CD4-positive, alpha-beta T cell treated with Interferon gamma for 1 hour (primary cell): ENCODE measurements around the gene TCN1.
"Not testable (repeated sequence)": the region's sequence is repeated elsewhere in the genome, so short reads cannot be mapped to it uniquely, and the experiment has no call there.

Experiments
- DNase-seq: peaks from one replicate; pipeline ENCODE4 v3.0.0-alpha.2; 2020

Gene TCN1, protein sequence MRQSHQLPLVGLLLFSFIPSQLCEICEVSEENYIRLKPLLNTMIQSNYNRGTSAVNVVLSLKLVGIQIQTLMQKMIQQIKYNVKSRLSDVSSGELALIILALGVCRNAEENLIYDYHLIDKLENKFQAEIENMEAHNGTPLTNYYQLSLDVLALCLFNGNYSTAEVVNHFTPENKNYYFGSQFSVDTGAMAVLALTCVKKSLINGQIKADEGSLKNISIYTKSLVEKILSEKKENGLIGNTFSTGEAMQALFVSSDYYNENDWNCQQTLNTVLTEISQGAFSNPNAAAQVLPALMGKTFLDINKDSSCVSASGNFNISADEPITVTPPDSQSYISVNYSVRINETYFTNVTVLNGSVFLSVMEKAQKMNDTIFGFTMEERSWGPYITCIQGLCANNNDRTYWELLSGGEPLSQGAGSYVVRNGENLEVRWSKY

DNA sequence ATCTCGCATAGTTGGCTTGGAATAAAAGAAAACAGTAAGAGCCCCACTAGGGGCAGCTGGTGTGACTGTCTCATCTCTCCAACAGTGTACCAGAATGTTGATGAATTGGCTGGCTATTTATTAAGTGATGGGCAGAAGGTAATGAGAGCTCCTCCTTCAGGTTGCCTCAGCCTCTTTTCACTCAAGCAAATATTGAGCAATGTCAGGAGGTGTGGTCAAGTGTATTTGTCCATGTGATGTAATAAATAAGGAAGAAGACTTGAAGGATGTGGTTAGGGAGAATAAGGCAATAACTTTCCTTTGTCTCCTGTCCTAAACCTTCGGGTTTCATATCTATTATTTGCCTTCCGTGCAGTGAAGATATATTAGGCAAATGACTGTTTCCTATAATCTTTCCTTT lies at the start of gene TCN1:
TCN1 (minus strand) TSS at position 91 of the 400 bp plus-strand sequence; CDS start at position 74, 17 bp downstream.
- DNase-seq, result no peak

DNA sequence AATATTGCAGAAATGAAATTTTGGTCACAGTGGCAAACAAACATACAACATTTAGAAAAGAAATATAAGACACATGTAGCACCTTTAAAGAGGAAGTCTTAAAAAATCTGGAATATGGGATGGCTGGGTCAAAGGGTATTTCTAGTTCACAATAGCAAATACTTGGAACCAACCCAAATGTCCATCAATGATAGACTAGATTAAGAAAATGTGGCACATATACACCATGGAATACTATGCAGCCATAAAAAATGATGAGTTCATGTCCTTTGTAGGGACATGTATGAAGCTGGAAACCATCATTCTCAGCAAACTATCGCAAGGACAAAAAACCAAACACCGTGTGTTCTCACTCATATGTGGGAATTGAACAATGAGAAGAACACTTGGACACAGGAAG lies 37.3 kb upstream of the TCN1 start:
- not testable (repeated sequence) for DNase-seq

DNA sequence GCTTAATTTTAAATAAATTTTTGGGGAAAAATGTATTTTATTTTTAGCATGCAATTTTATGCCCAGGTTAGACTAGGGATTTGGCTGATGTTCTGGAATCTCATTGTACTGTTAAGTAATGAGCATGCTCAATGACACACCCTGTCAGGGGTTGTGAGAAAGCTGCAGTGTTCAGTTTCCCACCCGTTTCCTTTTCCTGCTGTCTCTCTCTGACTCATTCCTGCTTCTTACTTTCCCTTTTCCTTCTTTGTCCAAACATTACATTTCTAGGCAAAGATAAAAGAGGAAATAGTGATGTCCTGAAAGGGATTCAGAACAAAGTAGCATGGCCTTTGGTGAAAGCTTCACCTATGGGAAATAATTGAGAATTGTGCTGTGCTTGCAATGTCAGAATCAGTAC lies 35.0 kb upstream of the TCN1 start:
- DNase-seq, result no peak

DNA sequence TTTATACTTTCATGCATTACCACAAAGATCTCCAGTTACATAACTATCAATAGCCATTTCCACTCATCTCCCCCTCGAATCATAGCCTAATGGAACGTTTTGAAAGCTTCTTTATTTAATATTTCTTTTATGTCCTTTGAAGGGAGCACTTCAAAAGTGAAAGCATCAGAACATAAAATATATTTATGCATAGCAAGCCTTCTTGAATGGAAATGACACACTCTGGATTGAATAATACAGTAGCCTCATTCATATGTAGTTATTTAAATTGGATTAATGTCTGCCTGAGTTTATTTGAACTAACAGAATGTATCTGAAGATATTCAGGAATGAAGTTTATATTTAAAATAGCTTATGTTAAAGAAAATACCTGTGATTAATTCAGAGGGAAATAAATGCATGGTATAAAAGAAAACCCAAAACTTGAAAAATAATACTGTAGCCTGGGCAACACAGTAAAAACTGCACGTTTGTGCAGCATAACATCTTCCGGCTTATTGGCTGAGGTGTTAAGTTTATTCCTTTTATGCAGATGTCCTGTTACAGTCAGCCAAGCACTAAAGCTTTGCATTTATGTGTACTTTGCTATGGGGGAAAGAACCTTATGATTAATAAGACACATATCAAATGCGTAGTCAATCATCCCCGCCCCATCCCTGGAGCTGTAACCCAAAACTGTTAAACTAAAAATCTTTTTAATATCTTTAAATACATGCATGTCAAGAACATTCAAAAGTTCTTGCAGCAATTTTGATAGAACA lies 34.3 kb upstream of the TCN1 start:
- no peak for DNase-seq

DNA sequence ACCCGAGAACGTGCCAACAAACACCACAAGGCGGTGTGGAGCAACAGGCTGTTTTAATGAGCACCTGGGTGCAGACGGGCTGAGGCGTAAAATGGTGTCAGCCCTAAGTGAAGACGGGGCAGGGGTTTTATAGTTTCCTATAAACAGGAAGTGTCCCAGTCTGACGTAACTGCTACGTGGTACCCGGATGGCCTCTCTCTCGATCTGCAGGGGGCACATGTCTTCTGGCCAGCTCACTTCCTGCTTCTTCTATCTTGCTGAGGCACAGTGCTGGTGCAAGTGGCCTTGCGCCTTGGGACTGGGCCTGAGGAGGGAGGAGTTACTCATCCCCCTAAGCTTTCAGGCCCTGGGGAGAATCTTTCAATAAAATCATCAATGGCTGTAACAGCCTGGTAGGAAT lies 33.2 kb upstream of the TCN1 start:
- no peak for DNase-seq

DNA sequence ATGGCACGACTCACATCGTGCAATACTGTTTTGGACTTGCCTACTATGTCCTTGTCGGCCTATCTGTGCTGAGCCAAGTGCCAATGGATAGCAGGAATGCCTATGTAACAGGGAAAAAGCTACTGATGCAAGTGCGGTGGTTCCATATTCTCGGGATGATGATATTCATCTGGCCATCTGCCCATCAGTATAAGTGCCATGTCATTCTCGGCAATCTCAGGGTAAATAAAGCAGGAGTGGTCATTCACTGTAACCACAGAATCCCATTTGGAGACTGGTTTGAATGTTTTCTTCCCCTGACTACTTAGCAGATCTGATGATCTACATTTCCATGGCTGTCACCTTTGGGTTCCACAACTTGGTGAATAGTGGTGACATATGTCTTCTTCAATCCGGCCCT lies 32.4 kb upstream of the TCN1 start:
- no peak for DNase-seq

DNA sequence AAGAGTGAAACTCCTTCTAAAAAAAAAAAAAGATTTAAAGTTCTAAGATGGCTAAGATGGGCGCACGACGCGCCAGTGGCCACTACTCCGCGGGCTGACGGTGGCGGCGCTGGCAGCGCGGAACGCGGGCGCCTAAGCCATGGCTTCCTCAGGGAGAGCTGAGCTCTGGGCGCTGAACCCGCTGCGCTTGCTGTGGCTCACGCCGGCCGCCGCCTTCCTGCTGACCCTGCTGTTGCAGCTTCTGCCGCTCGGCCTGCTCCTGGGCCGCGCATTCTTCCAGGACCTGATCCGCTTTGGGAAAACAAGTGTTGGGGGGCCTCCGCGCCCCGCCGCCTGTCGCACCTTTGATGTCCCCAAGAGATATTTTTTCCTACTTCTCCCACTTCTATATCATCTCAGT lies 31.8 kb upstream of the TCN1 start:
- no peak for DNase-seq

DNA sequence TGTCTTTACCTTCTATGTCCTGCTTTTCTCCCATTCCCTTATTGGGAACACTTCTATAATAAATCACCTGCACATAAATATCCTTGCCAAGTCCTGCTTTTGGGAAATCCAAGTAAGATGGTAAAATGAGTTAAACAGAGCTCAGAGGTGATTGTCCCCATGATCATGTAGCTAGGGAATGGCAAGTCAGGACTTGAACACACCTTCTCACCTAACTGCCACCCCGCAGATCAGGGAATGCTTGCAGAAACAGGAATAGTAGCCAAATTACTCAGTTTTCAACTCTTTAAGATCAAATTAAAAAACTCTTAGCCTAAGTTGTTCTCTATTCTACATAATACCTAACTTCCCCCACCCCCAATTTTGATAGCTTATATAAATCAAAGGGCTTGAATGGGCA lies 28.3 kb upstream of the TCN1 start:
- DNase-seq, result no peak

DNA sequence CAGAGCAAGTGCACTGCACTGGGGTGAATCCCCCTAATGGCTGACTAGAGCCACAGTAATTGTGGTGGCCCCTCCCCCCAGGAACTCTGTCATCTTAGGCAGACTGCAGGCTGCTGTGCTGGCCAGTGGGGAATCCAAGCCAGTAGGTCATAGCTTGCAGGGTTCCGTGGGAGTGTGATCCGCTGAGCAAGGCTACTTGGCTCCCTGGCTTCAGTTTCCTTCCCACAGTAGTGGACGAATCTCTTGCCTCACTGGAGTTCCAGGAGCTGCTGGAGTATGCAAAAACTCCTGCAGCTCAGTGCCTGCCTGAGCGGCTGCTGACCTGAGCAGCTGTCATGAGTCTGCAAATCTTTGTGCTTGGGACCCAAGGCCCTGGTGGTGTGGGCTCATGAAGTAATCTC lies 25.5 kb upstream of the TCN1 start:
- DNase-seq, result no peak

DNA sequence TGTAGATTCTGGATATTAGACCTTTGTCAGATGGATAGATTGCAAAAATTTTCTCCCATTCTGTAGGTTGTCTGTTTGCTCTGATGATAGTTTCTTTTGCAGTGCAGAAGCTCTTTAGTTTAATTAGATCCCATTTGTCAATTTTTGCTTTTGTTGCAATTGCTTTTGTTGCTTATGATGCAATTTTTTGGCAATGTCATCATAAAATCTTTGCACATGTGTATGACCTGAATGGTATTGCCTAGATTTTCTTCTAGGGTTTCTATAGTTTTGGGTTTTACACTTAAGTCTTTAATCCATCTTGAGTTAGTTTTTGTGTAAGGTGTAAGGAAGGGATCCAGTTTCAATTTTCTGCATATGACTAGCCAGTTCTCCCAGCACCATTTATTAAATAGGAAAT lies 20.9 kb upstream of the TCN1 start:
- not testable (repeated sequence) for DNase-seq

DNA sequence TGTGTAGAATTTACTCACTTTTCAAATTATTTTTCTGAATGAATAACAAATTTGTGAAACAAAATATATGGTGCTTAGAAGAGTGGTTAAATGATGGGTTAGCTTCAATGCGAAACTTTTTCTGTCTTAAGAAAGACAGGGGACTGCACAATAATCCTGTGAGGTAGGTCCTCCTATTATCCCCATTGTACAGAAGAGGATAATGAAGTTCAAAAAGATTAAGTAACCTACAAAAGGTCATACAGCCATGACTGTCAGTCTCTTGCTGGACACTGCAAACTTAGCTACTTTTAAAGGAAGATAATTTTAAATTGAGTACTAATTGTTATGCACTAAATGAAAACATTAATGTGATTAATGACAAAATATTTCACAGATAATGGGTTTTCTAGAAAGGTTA lies 17.3 kb upstream of the TCN1 start:
- no peak for DNase-seq

DNA sequence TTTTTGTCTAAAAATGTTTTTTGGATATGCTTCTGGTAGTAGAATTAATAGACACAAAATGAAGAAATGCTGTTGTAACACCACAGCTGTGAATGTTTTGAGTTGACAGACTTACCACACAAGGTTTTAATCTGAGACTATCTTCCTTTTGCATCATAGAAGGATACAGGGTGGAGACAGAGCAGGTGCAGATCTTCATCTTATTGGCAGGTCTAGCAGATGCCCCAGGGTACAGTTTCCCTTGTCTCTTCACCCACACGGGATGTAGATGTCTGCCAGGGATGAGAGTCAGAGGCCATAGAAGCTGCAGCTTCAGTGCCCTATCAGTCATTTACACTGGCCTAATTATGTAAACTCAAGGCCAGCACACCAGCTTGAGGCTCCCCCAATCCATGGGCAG lies 13.3 kb upstream of the TCN1 start:
- no peak for DNase-seq

DNA sequence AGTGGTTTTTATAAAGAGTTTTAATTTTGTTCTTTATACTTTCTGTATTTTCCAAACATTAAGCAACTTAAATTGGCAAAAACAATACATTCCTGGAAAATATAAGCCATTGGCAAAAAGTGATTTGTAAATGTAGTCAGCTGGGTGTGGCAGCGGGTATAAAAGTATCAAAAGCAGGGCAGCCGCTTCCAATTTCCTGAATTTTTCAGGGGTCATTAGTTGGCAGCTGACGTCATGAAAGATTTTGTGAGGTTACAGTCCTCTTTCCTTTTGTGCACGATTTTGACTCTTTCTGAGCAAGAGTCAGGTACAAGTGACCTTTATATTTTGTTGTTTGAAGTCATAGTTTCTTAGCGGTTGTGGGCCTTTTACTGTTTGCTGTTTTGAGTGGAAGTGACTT lies 12.3 kb upstream of the TCN1 start, which contains the start of gene OOSP3:
OOSP3 (plus strand) TSS at position 208 of the 400 bp plus-strand sequence; CDS start at position 235, 27 bp downstream.
- DNase-seq, result no peak

DNA sequence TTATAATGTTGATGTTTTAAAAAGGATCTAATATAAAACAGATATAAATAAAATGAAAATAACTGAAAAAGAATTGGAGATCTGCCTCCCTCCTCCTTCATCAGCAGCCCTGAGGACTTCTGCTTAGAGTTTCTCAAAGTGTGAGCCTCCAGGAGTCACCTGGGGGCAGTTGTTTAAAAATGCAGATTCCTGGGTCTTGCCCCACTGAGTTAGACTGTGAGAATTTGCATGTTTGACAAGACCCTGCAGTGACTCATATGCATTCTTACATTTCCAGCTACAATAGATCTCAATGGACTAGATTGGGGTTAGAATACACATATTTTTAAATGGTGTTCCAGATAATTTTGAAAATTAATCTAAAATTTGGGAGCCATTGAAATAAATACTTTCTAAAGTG lies 11.5 kb upstream of the TCN1 start:
- no peak for DNase-seq

DNA sequence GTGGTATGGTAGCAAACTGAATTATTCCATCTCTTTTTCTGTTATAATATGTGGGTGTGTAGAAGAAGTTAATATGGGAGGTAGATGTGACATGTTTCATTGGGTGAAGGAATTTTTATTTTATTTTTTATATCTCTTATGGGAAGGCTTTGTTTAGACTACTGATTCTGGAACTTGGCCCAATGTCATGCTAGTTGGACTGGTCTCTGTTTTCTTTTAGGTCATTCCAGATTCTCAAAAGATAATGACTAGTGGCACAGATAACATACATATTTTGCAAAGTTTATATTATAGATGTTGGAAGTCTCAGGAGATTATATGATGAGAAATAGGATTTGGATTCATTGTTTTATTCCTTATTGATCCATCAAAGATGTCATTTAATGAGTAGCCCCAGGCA lies 11.0 kb upstream of the TCN1 start:
- no peak for DNase-seq

DNA sequence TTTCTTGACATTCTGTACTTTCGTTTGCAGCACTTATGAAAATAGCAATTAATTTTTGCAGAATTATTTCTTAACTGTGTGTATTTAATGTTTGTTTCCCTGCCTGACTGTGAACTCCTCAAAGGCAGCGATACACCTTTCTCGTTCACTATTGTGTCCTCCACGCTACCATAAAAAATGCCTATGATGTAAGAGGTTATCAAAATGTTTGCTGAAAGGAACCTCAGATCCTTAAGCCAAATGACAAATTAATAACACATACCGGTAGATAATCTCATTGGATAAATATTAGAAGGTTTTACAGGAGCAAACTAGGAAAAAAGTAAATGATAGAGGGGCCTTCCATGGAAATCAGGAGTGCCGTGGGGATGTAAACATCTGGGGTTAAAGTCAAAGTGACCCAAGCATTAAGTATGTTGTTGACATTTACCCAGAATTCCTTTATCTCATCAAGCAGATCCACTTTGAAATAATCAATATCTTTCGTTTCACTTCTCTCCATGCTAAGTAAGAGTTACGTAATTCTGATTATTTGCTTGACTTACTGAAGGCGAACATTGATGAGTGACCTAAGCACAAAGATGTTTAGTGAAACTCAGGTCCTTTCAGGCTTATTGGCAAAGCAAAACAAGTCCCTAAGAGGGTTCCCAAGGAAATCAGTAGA lies 9.7 kb upstream of the TCN1 start:
- DNase-seq, result no peak

DNA sequence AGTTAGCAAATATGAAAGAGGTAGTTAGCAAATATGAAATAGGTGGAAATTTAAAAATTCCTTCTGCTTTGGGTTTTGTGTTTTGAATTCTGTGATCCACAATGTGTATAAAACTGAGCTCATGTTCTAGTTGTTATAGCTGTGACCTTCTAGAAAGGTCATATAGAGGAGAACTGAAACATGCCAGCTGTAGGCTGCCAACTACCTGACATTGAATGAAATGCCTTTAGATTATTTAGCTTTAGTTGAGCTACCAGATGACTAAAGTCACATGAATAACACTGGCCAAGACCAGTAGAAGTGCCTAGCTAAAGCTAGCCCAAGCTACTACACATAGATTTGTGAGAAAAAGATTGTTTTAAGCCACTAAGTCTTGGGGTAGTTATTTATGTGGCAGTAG lies 5.8 kb upstream of the TCN1 start:
- no peak for DNase-seq

DNA sequence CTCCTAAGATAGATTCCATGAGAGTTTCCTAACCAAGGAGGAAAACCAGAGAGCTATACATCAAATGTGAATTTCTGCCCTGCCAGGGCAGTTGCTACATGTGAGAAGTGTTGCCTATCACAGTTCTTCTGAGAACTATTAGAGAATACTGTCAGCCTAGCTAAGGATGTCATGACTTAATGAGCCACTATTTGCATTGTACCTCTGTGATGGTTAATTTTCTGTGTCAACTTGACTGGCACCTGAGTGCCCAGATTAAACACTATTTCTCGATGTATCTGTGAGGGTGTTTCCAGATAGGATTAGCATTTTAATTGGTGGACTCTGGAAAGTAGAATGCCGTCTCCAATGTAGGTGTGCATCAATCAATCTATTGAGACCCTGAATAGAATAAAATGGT lies 1.7 kb upstream of the TCN1 start:
- no peak for DNase-seq

DNA sequence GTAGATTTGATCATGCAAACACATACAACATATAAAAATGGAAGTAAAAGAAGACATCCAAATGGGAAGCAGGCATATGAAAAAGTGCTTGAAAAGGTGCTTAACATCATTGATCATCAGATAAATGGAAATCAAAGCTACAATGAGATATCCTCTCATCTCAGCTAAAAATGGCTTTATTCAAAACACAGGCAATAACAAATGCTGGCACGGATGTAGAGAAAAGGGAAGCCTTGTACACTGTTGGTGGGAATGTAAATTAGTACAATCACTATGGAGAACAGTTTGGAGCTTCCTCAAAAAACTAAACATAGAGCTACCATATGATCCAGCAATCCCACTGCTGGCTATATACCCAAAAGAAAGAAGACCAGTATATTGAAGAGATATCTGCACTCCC lies 549 bp upstream of the TCN1 start:
- DNase-seq, result no peak

DNA sequence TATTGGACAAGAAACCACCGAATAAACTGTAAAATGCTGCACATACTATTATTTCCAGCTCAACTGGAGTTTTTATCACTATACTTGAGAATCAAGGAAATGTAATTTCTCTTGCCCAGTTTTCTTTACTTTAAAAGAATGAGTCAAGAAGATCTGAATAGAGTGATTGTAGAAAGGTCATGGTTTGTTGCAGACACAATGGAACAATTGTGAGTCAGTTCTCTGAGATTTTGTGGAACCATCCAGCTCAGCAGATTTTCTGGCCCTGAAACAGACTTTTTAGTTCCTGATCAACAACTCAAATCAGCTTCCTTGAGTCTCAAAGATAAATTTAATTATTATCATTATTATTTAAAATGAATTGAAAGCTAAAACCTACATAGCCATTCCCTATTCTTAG lies 1.3 kb downstream of the TCN1 start:
- no peak for DNase-seq

DNA sequence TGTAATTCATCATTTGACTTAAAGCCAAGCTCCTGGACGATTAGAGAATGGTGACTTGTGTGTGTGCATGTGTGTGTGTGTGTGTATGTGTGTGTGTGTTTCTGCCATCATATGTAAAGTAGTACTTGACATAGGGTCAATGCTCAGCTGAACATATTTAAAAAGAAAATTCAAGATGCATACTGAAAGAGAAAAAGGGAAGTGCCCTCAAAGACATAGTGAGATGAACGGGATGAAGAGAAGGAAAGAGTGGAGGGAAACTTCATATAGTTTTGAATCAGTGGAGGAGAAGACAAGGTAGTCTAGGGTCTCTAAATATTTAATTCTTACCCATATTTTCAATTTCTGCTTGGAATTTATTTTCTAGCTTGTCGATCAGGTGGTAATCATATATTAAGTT lies 4.0 kb downstream of the TCN1 start:
- DNase-seq, result no peak

DNA sequence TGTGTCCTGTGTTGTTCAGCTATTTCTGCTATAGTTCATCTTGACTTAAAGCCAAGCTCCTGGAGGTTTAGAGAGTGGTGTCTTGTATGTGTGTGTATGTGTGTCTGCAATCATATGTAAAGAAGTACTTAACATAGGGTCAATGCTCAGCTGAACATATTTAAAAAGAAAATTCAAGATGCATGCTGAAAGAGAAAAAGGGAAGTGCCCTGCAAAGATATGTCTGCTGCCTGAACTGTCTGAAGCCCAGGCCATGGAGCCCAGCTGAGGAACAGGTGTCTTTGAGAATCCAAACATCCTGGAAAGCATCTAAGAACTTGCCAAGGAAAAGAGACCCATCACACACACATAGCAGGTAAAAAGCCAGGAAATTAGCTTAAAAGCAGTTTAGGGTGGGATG lies 6.6 kb downstream of the TCN1 start:
- DNase-seq, result no peak
